GM12891 (cell line): ENCODE results near the gene MLST8.

ENCODE experiments used
- DNase-seq: peaks from one replicate; pipeline ENCODE4 v3.0.0; 2011; ENCODE audit warnings: low spot score; ENCODE audit not compliant: insufficient read length
- FAIRE-seq: peaks from 2 replicates; lab custom pipeline; 2011; peaks lifted over from hg19 to GRCh38; lab: Jason Lieb, UNC
- PAX5 ChIP-seq: IDR thresholded peaks from 2 replicates; pipeline ENCODE4 v1.6.1; 2011; ENCODE audit warnings: low read length, moderate library complexity, mild to moderate bottlenecking; ENCODE audit not compliant: insufficient read depth, severe bottlenecking
- POLR2A ChIP-seq: IDR thresholded peaks from 2 replicates; pipeline ENCODE4 v1.6.1; 2011; ENCODE audit warnings: low read depth, low read length, control low read depth
- POLR2AphosphoS5 ChIP-seq: IDR thresholded peaks from 2 replicates; pipeline ENCODE4 v1.6.1; 2011; ENCODE audit warnings: low read depth, low read length, control low read depth
- POU2F2 ChIP-seq: IDR thresholded peaks from 2 replicates; pipeline ENCODE4 v1.6.1; 2011; ENCODE audit warnings: low read depth, mild to moderate bottlenecking, control low read depth, low read length, moderate library complexity
- SPI1 ChIP-seq: IDR thresholded peaks from 2 replicates; pipeline ENCODE4 v1.6.1; 2011; ENCODE audit warnings: low read depth, low read length, control low read depth
- TAF1 ChIP-seq: IDR thresholded peaks from 2 replicates; pipeline ENCODE4 v1.6.1; 2011; ENCODE audit warnings: low read depth, low read length, control low read depth

The MLST8 gene

GRCh38 chr16:2162676-2163118 lies 42.6 kb upstream of the MLST8 start:
- DNase-seq, result no peak
- no peak for TF ChIP-seq TAF1
- no peak for TF ChIP-seq SPI1
- no peak for FAIRE-seq

- FAIRE-seq (no peak), DNase-seq (no peak)
- TF ChIP-seq SPI1, result no peak
- no peak for TF ChIP-seq PAX5
- TF ChIP-seq POLR2AphosphoS5, result no peak
- TF ChIP-seq TAF1, result no peak
- TF ChIP-seq POU2F2, result no peak
- no peak for TF ChIP-seq POLR2A
Observed at GRCh38 chr16:2163211-2163881, 41.9 kb upstream of the MLST8 start.

DNA sequence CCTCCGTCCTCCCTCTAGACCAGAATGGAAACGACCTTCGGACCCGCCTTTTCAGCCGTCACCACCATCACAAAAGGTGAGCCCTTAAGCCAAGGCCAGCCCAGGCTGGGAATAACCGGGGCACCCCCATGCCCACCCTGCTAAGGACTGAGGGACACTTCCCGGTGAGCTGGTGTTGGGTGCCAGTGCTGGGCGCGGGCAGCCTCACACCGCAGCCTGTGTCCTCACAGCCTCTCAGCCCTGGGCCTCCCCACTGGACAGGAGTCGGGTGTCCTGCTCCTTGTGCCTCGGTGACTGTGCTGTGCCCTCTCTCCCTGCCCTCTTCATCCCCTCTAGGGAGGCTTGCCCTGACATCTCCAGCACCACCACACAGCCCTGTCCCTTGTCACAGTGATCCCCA lies 39.4 kb upstream of the MLST8 start:
- no peak for FAIRE-seq
- DNase-seq, result no peak
- TF ChIP-seq PAX5 (no peak), SPI1 (no peak), TAF1 (no peak), POU2F2 (no peak), POLR2A (no peak), POLR2AphosphoS5 (no peak)

- TF ChIP-seq POLR2AphosphoS5 (no peak), PAX5 (no peak), POU2F2 (no peak), SPI1 (no peak), TAF1 (no peak)
- no peak for FAIRE-seq
- DNase-seq, result no peak
Observed at GRCh38 chr16:2166263-2167067, 38.8 kb upstream of the MLST8 start.

- TF ChIP-seq POU2F2, result no peak
- TF ChIP-seq SPI1, result no peak
- no peak for TF ChIP-seq POLR2AphosphoS5
- no peak for TF ChIP-seq POLR2A
- no peak for TF ChIP-seq TAF1
- TF ChIP-seq PAX5, result no peak
- FAIRE-seq (no peak), DNase-seq (no peak)
Observed at GRCh38 chr16:2167068-2167638, 38.1 kb upstream of the MLST8 start.

DNA sequence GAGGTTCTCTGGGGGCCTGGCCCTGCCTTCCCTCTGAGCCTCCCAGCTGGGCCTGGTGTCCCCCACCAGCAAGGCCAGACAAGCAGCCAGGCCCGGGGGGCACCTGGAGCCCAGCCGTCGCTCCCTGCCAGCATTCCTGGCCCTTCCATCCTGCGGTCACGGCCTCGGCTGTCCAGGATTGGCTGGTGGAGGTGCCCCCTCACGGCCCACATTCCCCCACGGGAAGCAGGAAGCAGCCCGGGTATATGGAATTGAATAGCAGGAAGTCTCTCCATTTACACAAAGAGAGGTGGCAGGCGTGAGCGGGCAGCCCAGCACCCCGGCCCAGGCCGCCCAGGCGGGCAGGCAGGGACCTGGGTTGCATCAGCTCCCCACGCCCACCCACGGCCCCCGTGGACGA lies 35.2 kb upstream of the MLST8 start:
- no peak for TF ChIP-seq POLR2AphosphoS5
- TF ChIP-seq SPI1, result no peak
- TF ChIP-seq PAX5, result no peak
- TF ChIP-seq POLR2A, result no peak
- FAIRE-seq, result no peak
- no peak for DNase-seq

GRCh38 chr16:2170587-2171435 lies 34.4 kb upstream of the MLST8 start:
- TF ChIP-seq PAX5, result no peak
- no peak for TF ChIP-seq POLR2AphosphoS5
- no peak for TF ChIP-seq POU2F2
- TF ChIP-seq TAF1, result no peak
- TF ChIP-seq SPI1, result no peak
- TF ChIP-seq POLR2A, result no peak
- DNase-seq (no peak), FAIRE-seq (no peak)

GRCh38 chr16:2171601-2172178 lies 33.6 kb upstream of the MLST8 start:
- DNase-seq, result no peak
- no peak for FAIRE-seq
- TF ChIP-seq TAF1 (no peak), POU2F2 (no peak), POLR2A (no peak), SPI1 (no peak), PAX5 (no peak)

DNA sequence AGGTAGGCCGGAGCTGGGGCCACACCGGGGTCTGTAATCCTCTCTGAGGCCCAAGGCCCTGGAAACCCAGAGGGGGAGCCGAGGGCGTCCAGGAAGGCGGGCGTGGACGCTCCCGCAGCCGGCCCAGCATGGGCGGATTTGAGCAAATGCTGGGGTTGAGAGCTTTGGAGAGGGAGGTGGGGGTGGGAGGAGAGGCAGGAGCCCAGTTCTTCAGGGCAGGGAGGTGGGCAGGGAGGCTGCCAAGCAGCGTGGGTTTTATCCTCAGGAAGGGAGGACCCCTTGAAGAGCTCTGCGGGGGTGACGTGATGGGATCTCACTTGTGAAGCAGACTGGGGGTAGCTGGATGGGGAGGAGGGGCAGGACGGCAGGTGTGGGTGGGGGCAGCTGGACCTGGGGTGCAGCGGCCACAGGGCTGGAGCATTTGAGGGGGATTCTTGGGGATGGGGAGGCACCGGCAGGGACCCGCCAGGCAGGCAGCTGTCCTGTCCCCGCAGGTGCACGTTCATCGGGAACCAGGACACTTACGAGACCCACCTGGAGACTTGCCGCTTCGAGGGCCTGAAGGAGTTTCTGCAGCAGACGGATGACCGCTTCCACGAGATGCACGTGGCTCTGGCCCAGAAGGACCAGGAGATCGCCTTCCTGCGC lies 32.4 kb upstream of the MLST8 start:
- TF ChIP-seq TAF1 (no peak), POLR2A (no peak)
- FAIRE-seq, result no peak
- DNase-seq, result no peak
